Cardiac muscle cell (in vitro differentiated cells and primary cell): ENCODE results near the gene NT5DC2. TPM values are rescaled to one million over a fixed set of nuclear protein-coding genes. Genes with fewer than 3 reads are reported as not detected.

Experiments used
- DNase-seq, 2 donors: peaks; one replicate each; pipeline versions ENCODE4 v3.0.0 to v3.0.0-alpha.2; 2010 to 2017; ENCODE audit warnings: low read depth in 1 of 2, low spot score in 1 of 2
- H3K27ac ChIP-seq: fragments of 200-600 bp; sonication (generic); 2 replicates; pipeline ENCODE4 v1.5.1; 2016
- H3K27me3 ChIP-seq: fragments of 200-600 bp; sonication (generic); 2 replicates; pipeline ENCODE4 v1.6.0; 2016; ENCODE audit warnings: control low read depth
- H3K36me3 ChIP-seq: fragments of 200-600 bp; sonication (generic); 2 replicates; pipeline ENCODE4 v1.5.1; 2016; ENCODE audit warnings: control low read depth
- H3K4me1 ChIP-seq: fragments of 200-600 bp; sonication (generic); 2 replicates; pipeline ENCODE4 v1.8.1; 2017; ENCODE audit warnings: low read depth, mild to moderate bottlenecking, mixed run types
- H3K4me3 ChIP-seq: fragments of 200-600 bp; sonication (generic); 2 replicates; pipeline ENCODE4 v1.5.1; 2016; ENCODE audit warnings: mild to moderate bottlenecking
- H3K9me3 ChIP-seq: fragments of 200-600 bp; sonication (generic); 2 replicates; pipeline ENCODE4 v1.5.1; 2017; ENCODE audit warnings: low read depth, mild to moderate bottlenecking, control low read depth
- polyA plus RNA-seq: library from polyadenylated mRNA; unstranded; fragments of >200 nt; fragmentation: Nextera tagmentation; extraction: Ambion mirVana; gene quantifications from 2 replicates; pipeline ENCODE4 v1.2.1, GENCODE V29; 2016
- total RNA-seq: library from RNA; depleted of rRNA; stranded (reverse); fragments of >200 nt; gene quantifications from 2 replicates; pipeline ENCODE4 v1.2.3, GENCODE V29; 2016
- TF ChIP-seq, protein P1 (sequence below): IDR thresholded peaks from 2 replicates; pipeline ENCODE4 v1.5.1; 2012; ENCODE audit warnings: low read depth, mild to moderate bottlenecking, low read length

Gene NT5DC2
- total and polyA plus RNA-seq, 2 experiments from 2014 or later: 120 to 233 TPM

- H3K4me1 ChIP-seq: no peaks in the 10 kb centered on the region
- no peaks in the 10 kb centered on the region for H3K27me3 ChIP-seq
- H3K27ac ChIP-seq: no peak overlapping the region
- DNase-seq: no peak
- TF ChIP-seq, protein P1, sequence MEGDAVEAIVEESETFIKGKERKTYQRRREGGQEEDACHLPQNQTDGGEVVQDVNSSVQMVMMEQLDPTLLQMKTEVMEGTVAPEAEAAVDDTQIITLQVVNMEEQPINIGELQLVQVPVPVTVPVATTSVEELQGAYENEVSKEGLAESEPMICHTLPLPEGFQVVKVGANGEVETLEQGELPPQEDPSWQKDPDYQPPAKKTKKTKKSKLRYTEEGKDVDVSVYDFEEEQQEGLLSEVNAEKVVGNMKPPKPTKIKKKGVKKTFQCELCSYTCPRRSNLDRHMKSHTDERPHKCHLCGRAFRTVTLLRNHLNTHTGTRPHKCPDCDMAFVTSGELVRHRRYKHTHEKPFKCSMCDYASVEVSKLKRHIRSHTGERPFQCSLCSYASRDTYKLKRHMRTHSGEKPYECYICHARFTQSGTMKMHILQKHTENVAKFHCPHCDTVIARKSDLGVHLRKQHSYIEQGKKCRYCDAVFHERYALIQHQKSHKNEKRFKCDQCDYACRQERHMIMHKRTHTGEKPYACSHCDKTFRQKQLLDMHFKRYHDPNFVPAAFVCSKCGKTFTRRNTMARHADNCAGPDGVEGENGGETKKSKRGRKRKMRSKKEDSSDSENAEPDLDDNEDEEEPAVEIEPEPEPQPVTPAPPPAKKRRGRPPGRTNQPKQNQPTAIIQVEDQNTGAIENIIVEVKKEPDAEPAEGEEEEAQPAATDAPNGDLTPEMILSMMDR: no peak
- no peak overlapping the region for H3K4me3 ChIP-seq
- peaks cover 38% of the 10 kb centered on the region for H3K36me3 ChIP-seq
- H3K9me3 ChIP-seq: no peaks in the 10 kb centered on the region
Measured at GRCh38 chr3:52563984-52564383, 30.3 kb upstream of the NT5DC2 start.

GRCh38 chr3:52561028-52561747, 27.5 kb upstream of the NT5DC2 start:
- Histone ChIP-seq H3K27me3 (no peaks in the 10 kb centered on the region), H3K27ac (no peak overlapping the region), H3K4me3 (no peak overlapping the region), H3K4me1 (no peaks in the 10 kb centered on the region), H3K36me3 (peaks cover 51% of the 10 kb centered on the region), H3K9me3 (no peaks in the 10 kb centered on the region)
- no peak for DNase-seq
- TF ChIP-seq, protein P1: no peak

DNA sequence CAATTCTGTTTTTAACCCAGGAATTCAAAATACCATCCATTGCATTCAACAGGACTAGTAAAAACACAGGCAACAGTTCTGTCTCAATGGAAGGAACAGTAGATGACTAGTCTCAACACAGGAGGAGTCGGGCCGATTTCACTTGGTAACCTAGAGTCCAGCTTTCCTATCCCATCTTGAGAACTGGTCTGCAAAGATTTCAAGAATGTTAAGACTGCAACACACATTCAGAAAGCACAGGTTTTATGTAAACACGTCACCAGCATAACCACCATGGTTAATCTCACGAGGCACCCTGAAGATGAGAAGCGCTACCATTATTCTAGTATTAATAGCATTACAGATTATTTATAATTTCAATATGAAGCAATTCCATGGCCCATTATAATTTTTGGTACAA, 24.8 kb upstream of the NT5DC2 start:
- no peaks in the 10 kb centered on the region for H3K9me3 ChIP-seq
- peaks cover 3% of the 10 kb centered on the region for H3K4me1 ChIP-seq
- H3K4me3 ChIP-seq: no peak overlapping the region
- no peaks in the 10 kb centered on the region for H3K27me3 ChIP-seq
- TF ChIP-seq, protein P1: no peak
- DNase-seq: no peak
- H3K36me3 ChIP-seq: peaks cover 50% of the 10 kb centered on the region
- peak overlapping the region; percentile 12 for H3K27ac ChIP-seq

DNA sequence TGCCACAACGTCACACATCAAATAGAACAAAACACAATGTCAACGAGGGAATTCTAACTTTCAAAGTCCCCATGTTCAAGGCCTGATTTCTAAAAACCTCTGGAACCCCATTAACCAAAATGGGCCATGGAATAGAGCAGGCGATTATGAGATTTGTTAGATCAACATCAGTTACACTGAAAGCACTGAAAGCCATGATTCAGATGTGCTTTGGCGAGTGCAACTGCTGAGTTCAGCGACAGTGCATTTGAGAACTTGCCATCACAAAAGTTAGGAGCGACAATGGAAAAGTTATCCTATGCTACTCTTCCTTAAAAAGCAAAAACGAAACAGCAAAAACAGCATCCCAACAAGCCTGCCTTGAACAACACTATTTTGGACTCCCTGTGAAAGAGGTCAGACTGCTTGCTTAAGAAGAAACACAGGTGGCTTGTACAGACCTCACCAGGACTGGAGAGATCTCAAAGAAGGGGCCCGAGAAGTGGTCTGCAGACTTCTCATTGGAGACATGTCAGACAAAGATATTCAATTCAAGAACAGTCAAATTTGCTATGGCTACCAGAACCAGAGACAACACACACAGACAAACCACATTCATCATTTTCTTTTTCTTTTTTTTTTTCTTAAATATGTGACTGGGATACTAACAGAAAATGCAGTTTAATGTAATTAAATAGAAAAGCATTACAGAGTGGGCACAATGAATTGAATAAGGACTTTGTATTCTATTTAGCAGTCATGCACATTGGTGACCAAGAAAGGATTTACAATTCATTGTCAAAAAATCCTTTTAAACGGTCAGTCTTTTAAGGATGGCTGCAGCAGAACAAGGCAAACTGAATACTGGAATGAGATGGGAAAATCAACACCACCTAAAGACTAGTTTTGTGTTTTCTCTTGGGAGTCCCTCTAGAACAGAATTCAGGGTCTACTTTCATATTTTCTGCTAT, 23.6 kb upstream of the NT5DC2 start:
- H3K4me3 ChIP-seq: no peak overlapping the region
- no peaks in the 10 kb centered on the region for H3K27me3 ChIP-seq
- DNase-seq: no peak
- peaks cover 40% of the 10 kb centered on the region for H3K36me3 ChIP-seq
- H3K27ac ChIP-seq: no peak overlapping the region
- no peaks in the 10 kb centered on the region for H3K9me3 ChIP-seq
- TF ChIP-seq, protein P1: no peak
- H3K4me1 ChIP-seq: peaks cover 3% of the 10 kb centered on the region

- DNase-seq: no peak
- peaks cover 3% of the 10 kb centered on the region for H3K4me1 ChIP-seq
- H3K9me3 ChIP-seq: no peaks in the 10 kb centered on the region
- peaks cover 33% of the 10 kb centered on the region for H3K36me3 ChIP-seq
- TF ChIP-seq, protein P1: no peak
- no peak overlapping the region for H3K4me3 ChIP-seq
- no peaks in the 10 kb centered on the region for H3K27me3 ChIP-seq
- H3K27ac ChIP-seq: no peak overlapping the region
Measured at GRCh38 chr3:52555056-52555455, 21.4 kb upstream of the NT5DC2 start.
